ENCODE measurements around the gene ABCA12.

DNA sequence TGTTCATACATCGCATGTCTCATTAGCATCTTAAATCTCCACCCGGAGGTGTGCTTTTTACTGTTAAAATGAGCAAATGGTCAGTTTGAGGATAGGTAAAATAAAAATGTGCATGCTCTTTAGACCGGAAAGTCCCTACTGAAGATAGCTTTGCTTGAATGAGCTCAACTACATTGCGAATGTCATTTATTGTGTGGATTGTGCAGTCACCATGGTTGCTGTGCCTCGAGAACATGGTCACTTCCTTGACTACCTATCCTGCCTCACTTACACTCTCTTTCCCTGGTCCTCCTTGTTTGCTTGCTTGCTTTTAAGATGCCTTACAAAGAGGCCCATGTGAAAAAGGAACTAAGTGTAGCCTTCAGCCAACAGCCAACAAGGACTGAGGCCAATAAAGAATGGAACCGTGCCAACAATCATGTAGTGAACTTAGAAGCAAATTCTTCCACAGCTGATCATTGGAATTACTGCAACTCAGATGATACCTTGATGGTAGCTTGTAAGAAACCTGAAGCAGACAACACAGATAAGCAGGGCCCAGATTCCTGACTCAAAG lies 256.7 kb downstream of the ABCA12 start:
- TF ChIP-seq SIN3A (IDR thresholded peaks at IDR 0.05; ENCODE audit: low read depth) (no peak), ZFX (IDR thresholded peaks at IDR 0.05) (no peak), POLR2AphosphoS5 (IDR thresholded peaks at IDR 0.05; ENCODE audit: low read depth, low read length) (no peak), SP1 (IDR thresholded peaks at IDR 0.05; ENCODE audit: low read depth) (no peak), EGR1 (IDR thresholded peaks at IDR 0.05; ENCODE audit: low read depth) (no peak), FOSL1 (IDR thresholded peaks at IDR 0.05; ENCODE audit: low read depth) (no peak), EZH2 (IDR thresholded peaks at IDR 0.05) (no peak), EZH2phosphoT487 (IDR thresholded peaks at IDR 0.05; ENCODE audit: borderline replicate concordance) (no peak), POLR2A (IDR thresholded peaks at IDR 0.05; ENCODE audit: borderline replicate concordance, extremely low read depth, insufficient read depth, insufficient read length) (no peak), CEBPB (IDR thresholded peaks at IDR 0.05; ENCODE audit: low read depth) (no peak), YY1 (IDR thresholded peaks at IDR 0.05; ENCODE audit: extremely low read depth, insufficient replicate concordance, low read depth, low read length) (no peak)
- TF ChIP-seq, protein P1, sequence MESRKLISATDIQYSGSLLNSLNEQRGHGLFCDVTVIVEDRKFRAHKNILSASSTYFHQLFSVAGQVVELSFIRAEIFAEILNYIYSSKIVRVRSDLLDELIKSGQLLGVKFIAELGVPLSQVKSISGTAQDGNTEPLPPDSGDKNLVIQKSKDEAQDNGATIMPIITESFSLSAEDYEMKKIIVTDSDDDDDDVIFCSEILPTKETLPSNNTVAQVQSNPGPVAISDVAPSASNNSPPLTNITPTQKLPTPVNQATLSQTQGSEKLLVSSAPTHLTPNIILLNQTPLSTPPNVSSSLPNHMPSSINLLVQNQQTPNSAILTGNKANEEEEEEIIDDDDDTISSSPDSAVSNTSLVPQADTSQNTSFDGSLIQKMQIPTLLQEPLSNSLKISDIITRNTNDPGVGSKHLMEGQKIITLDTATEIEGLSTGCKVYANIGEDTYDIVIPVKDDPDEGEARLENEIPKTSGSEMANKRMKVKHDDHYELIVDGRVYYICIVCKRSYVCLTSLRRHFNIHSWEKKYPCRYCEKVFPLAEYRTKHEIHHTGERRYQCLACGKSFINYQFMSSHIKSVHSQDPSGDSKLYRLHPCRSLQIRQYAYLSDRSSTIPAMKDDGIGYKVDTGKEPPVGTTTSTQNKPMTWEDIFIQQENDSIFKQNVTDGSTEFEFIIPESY (IDR thresholded peaks at IDR 0.05; ENCODE audit: extremely low read depth, insufficient replicate concordance, low read length), result no peak
- TF ChIP-seq, protein P2, sequence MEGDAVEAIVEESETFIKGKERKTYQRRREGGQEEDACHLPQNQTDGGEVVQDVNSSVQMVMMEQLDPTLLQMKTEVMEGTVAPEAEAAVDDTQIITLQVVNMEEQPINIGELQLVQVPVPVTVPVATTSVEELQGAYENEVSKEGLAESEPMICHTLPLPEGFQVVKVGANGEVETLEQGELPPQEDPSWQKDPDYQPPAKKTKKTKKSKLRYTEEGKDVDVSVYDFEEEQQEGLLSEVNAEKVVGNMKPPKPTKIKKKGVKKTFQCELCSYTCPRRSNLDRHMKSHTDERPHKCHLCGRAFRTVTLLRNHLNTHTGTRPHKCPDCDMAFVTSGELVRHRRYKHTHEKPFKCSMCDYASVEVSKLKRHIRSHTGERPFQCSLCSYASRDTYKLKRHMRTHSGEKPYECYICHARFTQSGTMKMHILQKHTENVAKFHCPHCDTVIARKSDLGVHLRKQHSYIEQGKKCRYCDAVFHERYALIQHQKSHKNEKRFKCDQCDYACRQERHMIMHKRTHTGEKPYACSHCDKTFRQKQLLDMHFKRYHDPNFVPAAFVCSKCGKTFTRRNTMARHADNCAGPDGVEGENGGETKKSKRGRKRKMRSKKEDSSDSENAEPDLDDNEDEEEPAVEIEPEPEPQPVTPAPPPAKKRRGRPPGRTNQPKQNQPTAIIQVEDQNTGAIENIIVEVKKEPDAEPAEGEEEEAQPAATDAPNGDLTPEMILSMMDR (IDR thresholded peaks at IDR 0.05 in 2 of 3, conservative IDR thresholded peaks at IDR 0.05 in 1 of 3; ENCODE audit: borderline replicate concordance in 1 of 3, insufficient read depth in 1 of 3, low read depth in 2 of 3, low read length in 2 of 3), result no peak

Data from HCT116 (cell line).